ENCODE data around the gene COQ2. TPM values are rescaled to one million over a fixed set of nuclear protein-coding genes. Genes with fewer than 3 reads are reported as not detected.
"Not testable (repeated sequence)": the region's sequence is repeated elsewhere in the genome, so short reads cannot be mapped to it uniquely, and the experiment has no call there.

The COQ2 gene
- total and polyA plus RNA-seq, 10 donors = 5.4 to 26.9 (median 22.8) TPM

DNA sequence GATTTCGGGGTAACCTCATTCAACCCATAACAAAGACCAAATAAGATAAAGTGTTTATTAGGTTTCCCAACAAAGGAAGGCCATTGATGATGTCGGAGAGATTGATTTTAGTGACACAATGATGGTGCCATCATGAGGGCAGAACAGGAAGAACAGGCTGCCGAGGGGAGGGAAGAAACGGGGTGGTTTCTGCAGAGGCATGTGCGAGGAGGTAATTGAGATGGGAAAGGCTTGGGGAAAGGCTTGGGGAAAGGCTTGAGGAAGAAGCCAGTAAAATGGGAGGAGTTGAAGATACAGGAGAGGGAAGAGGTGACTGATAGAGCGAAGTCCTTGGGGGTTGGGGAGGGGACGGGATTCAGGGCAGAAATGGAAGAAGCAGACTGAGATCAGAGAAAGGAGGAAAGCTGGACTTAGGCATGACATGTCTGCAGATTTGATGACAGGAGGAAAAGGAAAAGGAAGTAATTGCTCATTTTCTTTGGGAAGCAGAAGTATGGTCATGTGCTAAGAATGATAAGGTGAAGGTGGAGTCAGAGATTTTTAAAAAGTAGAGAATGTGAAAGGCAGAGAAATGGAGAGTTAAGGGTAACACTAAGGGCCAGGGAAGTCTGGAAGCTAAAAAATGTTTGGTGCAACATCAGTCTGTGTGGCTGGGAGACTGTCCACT is 44.1 kb upstream of the COQ2 start:
- TF ChIP-seq POLR2AphosphoS5 (IDR thresholded peaks at IDR 0.05) (no peak), POLR2A (IDR thresholded peaks at IDR 0.05) (no peak)
- TF ChIP-seq, protein P1, sequence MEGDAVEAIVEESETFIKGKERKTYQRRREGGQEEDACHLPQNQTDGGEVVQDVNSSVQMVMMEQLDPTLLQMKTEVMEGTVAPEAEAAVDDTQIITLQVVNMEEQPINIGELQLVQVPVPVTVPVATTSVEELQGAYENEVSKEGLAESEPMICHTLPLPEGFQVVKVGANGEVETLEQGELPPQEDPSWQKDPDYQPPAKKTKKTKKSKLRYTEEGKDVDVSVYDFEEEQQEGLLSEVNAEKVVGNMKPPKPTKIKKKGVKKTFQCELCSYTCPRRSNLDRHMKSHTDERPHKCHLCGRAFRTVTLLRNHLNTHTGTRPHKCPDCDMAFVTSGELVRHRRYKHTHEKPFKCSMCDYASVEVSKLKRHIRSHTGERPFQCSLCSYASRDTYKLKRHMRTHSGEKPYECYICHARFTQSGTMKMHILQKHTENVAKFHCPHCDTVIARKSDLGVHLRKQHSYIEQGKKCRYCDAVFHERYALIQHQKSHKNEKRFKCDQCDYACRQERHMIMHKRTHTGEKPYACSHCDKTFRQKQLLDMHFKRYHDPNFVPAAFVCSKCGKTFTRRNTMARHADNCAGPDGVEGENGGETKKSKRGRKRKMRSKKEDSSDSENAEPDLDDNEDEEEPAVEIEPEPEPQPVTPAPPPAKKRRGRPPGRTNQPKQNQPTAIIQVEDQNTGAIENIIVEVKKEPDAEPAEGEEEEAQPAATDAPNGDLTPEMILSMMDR (IDR thresholded peaks at IDR 0.05 in 8 of 11, conservative IDR thresholded peaks at IDR 0.05 in 3 of 11) = peak in 1 of 11 experiments; percentile 8
- no peak for DNase-seq
- Histone ChIP-seq H3K9me3 (no peaks in the 10 kb centered on the region), H3K27ac (no peak overlapping the region), H3K4me1 (peaks cover 0 to 41% (median 4%) of the 10 kb centered on the region in 6 donors), H3K4me3 (no peak overlapping the region), H3K36me3 (no peaks in the 10 kb centered on the region), H3K27me3 (replicated peaks in 1 of 7) (no peaks in the 10 kb centered on the region)
- intact Hi-C loops (cut with DNase I; ENCODE audit: low total_unique reads) = no loop called here
- 49 to 63% (median 57%) methylated on average over 7 of the region's 7 CpGs for WGBS, 5 donors

DNA sequence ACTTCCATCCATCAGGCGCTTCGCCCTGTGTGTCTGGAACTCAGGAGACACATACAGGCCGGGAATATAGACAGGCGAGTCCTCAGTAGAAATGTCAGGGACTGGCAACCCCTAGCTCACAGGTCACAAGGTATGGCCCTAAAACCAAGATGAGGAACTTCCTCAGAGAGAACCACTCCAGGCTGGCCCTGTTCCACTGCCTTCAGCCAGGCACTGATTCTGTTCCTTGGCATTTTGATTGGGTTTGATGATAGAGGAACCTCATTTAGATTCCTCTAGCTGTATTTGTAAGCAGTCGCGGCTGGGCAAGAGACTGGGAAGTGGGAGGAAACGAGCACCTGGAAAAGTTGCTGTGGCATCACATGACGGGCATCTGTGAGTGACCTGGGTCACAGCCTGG is 41.9 kb upstream of the COQ2 start:
- WGBS, 5 donors = 69 to 92% (median 78%) methylated on average over 8 of the region's 8 CpGs
- DNase-seq = no peak
- Histone ChIP-seq H3K27ac (no peak overlapping the region), H3K4me1 (peaks cover 0 to 33% (median 5%) of the 10 kb centered on the region in 6 donors), H3K4me3 (no peak overlapping the region), H3K9me3 (no peaks in the 10 kb centered on the region), H3K27me3 (replicated peaks in 1 of 7) (no peaks in the 10 kb centered on the region), H3K36me3 (no peaks in the 10 kb centered on the region)
- intact Hi-C loops (cut with DNase I; ENCODE audit: low total_unique reads) = no loop called here
- TF ChIP-seq, protein P1 (IDR thresholded peaks at IDR 0.05 in 8 of 11, conservative IDR thresholded peaks at IDR 0.05 in 3 of 11) = no peak
- no peak for TF ChIP-seq POLR2AphosphoS5 (IDR thresholded peaks at IDR 0.05)
- no peak for TF ChIP-seq POLR2A (IDR thresholded peaks at IDR 0.05)

DNA sequence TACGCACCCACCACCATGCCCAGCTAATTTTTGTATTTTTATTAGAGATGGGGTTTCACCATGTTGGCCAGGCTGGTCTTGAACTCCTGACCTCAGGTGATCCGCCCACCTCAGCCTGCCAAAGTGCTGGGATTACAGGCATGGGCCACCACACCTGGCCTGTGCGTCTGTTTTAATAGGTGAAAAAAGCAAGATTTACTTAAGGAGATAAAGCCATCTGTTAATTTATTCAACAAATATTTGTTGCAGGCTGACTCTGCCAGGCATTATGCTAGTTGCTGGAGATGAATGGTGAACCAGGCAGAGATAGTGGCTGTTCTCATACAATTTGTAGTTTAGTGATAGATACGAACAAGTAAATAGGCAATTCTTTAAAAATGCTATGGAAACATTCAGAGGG is 40.7 kb upstream of the COQ2 start:
- H3K9me3 ChIP-seq; H3K27me3 ChIP-seq (replicated peaks in 1 of 7); H3K36me3 ChIP-seq; intact Hi-C loops (cut with DNase I; ENCODE audit: low total_unique reads); H3K27ac ChIP-seq; H3K4me3 ChIP-seq; DNase-seq: not testable (repeated sequence)
- peaks cover 0 to 45% (median 10%) of the 10 kb centered on the region in 6 donors for H3K4me1 ChIP-seq
- 72 to 97% (median 93%) methylated on average over 4 of the region's 4 CpGs for WGBS, 5 donors

DNA sequence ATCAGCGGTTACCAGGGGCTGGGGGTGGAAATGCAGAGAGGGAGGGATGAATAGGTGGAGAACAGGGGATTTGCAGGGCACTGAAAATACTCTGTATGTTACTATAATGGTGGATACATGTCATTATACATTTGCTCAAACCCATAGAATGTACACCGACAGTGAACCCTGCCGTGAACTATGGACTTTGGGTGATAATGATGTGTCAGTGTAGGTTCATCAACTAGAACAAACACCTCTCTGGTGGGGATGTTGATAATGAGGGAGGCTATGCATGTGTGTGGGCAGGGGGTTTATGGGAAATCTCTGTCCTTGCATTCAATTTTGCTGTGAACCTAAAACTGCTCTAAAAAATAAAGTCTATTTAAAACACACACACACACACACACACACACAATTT is 38.5 kb upstream of the COQ2 start:
- H3K4me1 ChIP-seq = peaks cover 0 to 37% (median 12%) of the 10 kb centered on the region in 6 donors
- peaks cover 0 to 7% (median 0%) of the 10 kb centered on the region in 6 donors for H3K36me3 ChIP-seq
- H3K27me3 ChIP-seq (replicated peaks in 1 of 7) = no peaks in the 10 kb centered on the region
- TF ChIP-seq, protein P1 (IDR thresholded peaks at IDR 0.05 in 8 of 11, conservative IDR thresholded peaks at IDR 0.05 in 3 of 11) = no peak
- TF ChIP-seq POLR2A (IDR thresholded peaks at IDR 0.05) = no peak
- no peak for TF ChIP-seq POLR2AphosphoS5 (IDR thresholded peaks at IDR 0.05)
- WGBS, 5 donors = 88 to 95% (median 94%) methylated on average over 3 of the region's 3 CpGs
- intact Hi-C loops (cut with DNase I; ENCODE audit: low total_unique reads) = no loop called here
- H3K4me3 ChIP-seq = no peak overlapping the region
- DNase-seq = no peak
- H3K27ac ChIP-seq = peak overlapping the region in 3 of 8 donors; percentile 72 to 79 (median 74)
- no peaks in the 10 kb centered on the region for H3K9me3 ChIP-seq
